T-helper 2 cell treated with Interferon-gamma antibody and Interleukin-4, amounts not matched to agents 5 μg/mL and 100 μg/mL, for 36 hours (primary cell): ENCODE results near the gene CALML3.

ENCODE experiments used
- DNase-seq: peaks from one replicate; pipeline ENCODE4 v3.0.0; 2021; ENCODE audit warnings: low spot score
- H3K27ac Mint-ChIP-seq: one replicate; pipeline ENCODE4 v1.8.0; 2021; ENCODE audit warnings: mild to moderate bottlenecking, mixed read lengths
- H3K27me3 Mint-ChIP-seq: one replicate; pipeline ENCODE4 v1.8.0; 2021; ENCODE audit warnings: low read depth, mixed read lengths
- H3K36me3 Mint-ChIP-seq: one replicate; pipeline ENCODE4 v1.8.0; 2021; ENCODE audit warnings: low read depth, mixed read lengths
- H3K4me1 Mint-ChIP-seq: one replicate; pipeline ENCODE4 v1.8.0; 2021; ENCODE audit warnings: low read depth, mixed read lengths
- H3K4me3 Mint-ChIP-seq: one replicate; pipeline ENCODE4 v1.8.0; 2022; ENCODE audit warnings: mild to moderate bottlenecking, moderate library complexity, mixed read lengths
- H3K9me3 Mint-ChIP-seq: one replicate; pipeline ENCODE4 v1.8.0; 2021; ENCODE audit warnings: mixed read lengths

The CALML3 gene

DNA sequence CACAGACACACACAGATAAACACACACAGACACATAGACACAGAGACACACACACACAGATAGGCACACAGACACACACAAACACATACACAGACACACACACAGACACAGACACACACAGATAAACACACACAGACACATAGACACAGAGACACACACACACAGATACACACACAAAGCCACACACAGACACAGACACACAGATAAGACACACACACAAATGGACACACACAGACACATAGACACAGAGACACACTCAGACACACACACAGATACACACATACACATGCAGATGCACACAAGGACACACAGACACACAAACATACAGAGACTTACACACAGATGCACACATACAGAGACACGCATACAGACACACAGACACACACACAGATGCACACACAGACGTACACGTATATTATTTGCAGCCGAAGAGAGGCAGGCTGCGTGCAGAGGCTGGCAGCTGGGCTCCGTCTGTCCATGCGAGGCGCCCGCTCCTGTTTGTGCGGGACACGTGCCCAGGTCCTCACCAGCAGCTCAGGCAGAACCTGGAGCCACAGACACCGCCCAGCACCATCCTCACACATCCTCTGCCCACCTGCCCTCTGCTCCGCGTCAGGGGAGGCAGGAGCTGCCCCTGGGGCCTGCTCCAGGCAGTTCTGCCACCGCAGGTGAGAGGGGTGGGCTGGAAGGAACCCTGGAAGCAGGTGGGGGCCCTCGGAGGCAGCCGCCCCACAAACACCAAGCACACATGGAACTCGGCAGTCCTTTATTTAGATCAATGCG is 26.6 kb upstream of the CALML3 start:
- no peak for DNase-seq
- Mint-ChIP-seq H3K4me1 (no peaks in the 10 kb centered on the region), H3K27ac (no peak overlapping the region), H3K9me3 (no peaks in the 10 kb centered on the region), H3K36me3 (no peaks in the 10 kb centered on the region), H3K4me3 (no peak overlapping the region), H3K27me3 (peaks cover 2% of the 10 kb centered on the region)

DNA sequence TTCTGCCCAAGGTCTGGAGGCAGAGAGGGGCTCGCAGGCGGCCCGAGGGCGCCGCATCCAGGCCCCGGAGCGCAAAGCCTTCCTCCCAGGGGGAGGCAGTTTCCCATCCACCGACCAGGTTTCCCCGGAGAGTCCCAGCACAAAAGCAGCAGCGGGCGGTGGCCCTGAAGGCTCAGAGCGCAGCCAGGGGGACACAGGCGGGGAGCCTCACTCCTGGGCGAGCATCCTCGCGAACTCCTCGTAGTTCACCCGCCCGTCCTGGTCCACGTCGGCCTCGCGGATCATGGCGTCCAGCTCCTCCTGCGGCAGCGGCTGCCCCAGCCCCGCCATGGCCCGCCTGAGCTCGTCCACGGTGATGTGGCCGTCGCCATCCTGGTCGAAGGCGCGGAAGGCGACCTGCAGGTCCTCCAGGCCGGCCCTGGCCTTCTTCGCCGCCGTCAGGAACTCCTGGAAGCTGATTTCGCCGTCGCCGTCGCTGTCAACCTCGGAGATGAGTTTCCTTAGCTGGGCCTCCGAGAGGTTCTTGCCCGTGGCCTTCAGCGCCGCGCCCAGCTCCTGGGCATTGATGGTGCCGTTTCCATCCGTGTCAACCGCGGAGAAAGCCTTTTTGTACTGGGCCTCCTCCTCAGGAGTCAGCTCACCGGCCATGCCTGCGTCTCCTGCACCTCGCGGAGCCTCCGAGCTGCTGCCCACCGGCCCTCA is 25.8 kb upstream of the CALML3 start:
- H3K9me3 Mint-ChIP-seq, result no peaks in the 10 kb centered on the region

DNA sequence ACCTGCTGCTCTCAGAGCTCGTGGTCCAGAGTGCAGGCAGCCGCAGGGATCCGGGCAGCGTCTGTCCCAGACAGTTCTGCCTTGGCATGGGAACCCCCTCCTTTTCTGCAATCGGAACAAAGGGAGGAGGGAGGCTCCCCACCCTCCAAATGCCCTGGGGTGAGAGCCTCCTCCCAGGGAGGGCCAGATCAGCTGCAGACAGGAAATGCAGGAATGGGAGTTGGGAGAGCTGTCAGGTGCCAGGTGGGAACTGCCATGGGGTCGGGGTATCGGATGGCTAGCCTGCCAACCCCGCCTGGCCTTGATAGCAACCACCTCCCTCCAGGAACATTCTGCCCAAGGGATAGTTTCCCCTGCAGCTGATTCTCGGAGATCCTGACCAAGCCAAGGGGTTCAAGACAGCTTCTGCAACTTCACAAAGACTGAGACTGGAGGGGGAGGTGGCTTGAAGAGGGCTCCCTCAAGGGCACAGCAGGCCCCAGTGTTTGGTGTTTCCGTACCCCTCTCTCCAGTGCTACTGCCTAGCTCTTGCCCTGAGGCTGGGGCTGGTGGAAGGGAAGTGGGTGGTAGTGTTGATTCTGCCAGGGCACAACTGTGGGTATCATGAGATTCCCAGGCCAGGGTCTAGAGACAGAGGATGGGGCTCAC is 25.1 kb upstream of the CALML3 start, which contains the start of gene CALML5:
Gene CALML5 (minus strand): TSS at position 78 of the 648 bp plus-strand sequence. CDS start 132 bp downstream, outside the sequence.
- H3K27me3 Mint-ChIP-seq, result peaks cover 2% of the 10 kb centered on the region
- H3K4me3 Mint-ChIP-seq, result no peak within 1 kb of the TSS
- no peaks in the 10 kb centered on the region for H3K36me3 Mint-ChIP-seq
- no peak for DNase-seq
- no peaks in the 10 kb centered on the region for H3K9me3 Mint-ChIP-seq
- H3K4me1 Mint-ChIP-seq, result no peaks in the 10 kb centered on the region
- no peak within 1 kb of the TSS for H3K27ac Mint-ChIP-seq

More for the DNA sequence above, 25.8 kb upstream of the CALML3 start:
- Mint-ChIP-seq H3K27ac (no peak overlapping the region), H3K27me3 (peaks cover 2% of the 10 kb centered on the region), H3K4me3 (no peak overlapping the region), H3K36me3 (no peaks in the 10 kb centered on the region), H3K4me1 (no peaks in the 10 kb centered on the region)
- no peak for DNase-seq

DNA sequence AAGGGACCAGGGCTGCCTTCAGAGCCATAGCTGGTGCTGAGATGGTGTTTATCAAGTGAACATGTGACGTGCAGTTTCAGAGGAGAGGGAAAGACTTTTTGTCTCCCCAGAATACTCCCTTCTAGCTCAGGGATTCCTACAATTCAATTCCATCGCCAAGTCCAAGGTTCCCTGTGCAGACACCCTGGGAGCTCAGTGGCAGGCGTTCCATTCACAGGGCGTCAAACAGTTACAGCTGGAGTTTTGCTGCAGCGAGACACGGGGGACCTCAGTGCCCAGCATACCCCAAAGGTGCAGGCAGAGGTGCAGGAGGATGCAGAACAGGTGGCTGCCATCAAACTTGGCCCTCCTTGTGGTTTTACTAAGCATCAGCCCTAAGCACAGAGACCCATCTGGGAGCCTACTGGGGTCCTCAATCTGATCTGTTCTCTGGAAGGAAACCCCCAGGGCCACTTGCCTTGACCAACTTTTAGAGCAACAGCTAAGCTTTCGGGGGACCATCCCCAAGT is 24.5 kb upstream of the CALML3 start:
- Mint-ChIP-seq H3K27me3 (peaks cover 4% of the 10 kb centered on the region), H3K4me3 (no peak overlapping the region), H3K36me3 (no peaks in the 10 kb centered on the region), H3K27ac (no peak overlapping the region), H3K9me3 (no peaks in the 10 kb centered on the region), H3K4me1 (no peaks in the 10 kb centered on the region)
- no peak for DNase-seq

DNA sequence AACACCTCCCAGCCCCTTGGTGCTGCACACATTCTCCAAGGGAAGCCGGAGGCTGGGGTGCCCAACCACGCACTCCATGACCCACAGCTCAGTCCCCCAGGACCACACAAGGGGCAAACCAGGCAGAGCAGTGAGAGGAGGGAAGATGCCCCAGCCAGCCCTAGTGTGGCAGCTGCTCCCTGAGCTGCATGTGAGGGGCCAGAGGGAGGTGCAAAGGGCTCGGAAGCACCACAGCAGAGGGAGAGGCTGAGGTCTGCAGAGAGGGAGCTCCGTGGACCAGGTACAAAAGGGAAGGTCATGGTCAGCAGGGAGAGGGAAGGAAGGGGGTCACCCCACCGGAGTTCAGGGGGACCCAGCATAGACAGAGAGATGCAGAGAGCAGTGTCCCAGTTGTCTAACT is 23.9 kb upstream of the CALML3 start:
- Mint-ChIP-seq H3K4me1 (no peaks in the 10 kb centered on the region), H3K27me3 (peaks cover 7% of the 10 kb centered on the region), H3K4me3 (no peak overlapping the region), H3K27ac (no peak overlapping the region), H3K9me3 (no peaks in the 10 kb centered on the region), H3K36me3 (no peaks in the 10 kb centered on the region)
- DNase-seq, result no peak

DNA sequence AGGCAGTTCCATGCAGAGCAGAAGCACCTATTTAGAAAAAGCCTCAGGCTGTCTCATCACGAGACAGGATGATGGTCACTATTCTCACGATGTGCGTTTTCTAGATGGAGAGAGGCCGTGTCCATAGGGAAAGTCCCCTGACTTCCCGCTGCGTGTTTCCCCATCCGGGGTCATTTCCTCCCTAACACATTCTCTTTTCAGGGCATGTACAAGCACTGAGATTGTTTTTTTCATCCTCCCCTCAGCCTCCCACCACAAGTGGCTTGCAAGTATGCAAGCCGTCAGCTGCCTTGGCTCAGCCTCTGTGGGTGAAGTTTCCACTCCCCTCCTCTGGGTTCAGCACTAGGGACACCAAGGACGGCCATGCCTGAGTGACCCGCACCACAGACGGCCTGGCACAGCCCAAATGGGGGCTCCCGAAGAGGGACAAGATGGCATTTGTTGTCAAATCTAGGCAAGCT is 22.7 kb upstream of the CALML3 start:
- Mint-ChIP-seq H3K4me3 (no peak overlapping the region), H3K27ac (no peak overlapping the region), H3K27me3 (peaks cover 7% of the 10 kb centered on the region), H3K36me3 (no peaks in the 10 kb centered on the region), H3K9me3 (no peaks in the 10 kb centered on the region), H3K4me1 (no peaks in the 10 kb centered on the region)
- DNase-seq, result no peak

DNA sequence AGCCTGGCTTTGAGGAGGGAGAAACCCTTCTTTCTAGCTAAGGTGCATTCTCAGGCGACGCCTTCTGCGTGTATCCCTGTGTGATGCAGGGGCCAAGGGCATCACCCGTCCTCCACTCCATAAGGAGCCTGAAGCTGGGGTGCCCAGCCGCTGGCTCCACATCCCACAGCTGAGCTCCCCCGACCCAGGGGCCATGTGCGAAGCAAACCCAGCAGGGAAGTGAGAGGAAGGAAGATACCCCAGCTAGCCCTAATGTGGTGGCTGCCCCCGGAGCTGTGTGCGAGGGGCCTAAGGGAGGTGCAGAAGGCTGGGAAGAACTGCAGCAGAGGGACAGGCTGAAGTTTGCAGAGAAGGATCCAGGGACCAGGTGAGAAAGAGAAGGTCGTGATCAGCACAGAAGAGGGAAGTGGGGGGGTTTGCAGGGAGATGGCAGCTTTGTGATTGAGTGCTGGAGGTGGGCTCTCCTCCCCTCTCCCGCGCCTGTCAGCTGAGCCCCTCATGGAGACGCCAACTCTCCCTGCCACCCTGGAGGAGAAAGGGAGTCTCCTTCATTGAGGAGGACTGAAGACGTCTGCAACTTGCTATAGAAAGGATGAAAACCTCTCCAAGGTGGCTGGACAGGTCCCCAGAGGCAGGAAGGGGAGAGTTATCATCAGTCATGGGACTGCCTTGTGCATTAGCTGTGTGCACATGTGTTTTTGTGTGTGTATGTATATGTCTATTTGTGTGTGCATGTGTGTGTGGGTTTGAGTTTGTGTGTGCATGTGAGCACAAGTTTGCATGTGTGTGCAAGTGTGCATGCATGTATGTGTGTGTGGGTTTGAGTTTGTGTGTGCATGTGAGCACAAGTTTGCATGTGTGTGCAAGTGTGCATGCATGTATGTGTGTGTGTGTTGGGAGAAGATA is 21.9 kb upstream of the CALML3 start:
- Mint-ChIP-seq H3K36me3 (no peaks in the 10 kb centered on the region), H3K4me3 (no peak overlapping the region)

DNA sequence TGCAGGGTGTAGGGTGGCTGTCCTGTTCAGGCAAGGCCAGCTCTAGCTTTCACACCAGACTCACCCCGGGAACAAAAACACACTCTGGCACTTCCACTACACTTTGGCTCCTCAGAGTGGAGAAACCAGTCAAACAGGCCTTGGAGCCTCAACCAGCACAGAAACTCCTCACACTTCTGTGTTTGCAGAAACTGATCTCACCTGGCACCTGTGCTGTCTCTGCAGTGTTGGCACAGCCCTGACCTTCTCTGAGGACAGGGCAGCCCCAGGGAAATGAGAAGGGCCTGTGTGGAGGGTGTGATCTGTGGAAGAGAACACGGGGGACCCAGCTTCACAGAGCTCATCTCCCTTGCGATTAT is 21.3 kb upstream of the CALML3 start:
- H3K27ac Mint-ChIP-seq, result no peak overlapping the region
- H3K36me3 Mint-ChIP-seq, result no peaks in the 10 kb centered on the region
- peaks cover 7% of the 10 kb centered on the region for H3K27me3 Mint-ChIP-seq
- H3K9me3 Mint-ChIP-seq, result no peaks in the 10 kb centered on the region
- no peaks in the 10 kb centered on the region for H3K4me1 Mint-ChIP-seq
- no peak overlapping the region for H3K4me3 Mint-ChIP-seq
- no peak for DNase-seq

More for the DNA sequence above, 21.9 kb upstream of the CALML3 start:
- no peaks in the 10 kb centered on the region for H3K4me1 Mint-ChIP-seq
- no peak for DNase-seq
- H3K9me3 Mint-ChIP-seq, result no peaks in the 10 kb centered on the region
- no peak overlapping the region for H3K27ac Mint-ChIP-seq
- H3K27me3 Mint-ChIP-seq, result peaks cover 7% of the 10 kb centered on the region

DNA sequence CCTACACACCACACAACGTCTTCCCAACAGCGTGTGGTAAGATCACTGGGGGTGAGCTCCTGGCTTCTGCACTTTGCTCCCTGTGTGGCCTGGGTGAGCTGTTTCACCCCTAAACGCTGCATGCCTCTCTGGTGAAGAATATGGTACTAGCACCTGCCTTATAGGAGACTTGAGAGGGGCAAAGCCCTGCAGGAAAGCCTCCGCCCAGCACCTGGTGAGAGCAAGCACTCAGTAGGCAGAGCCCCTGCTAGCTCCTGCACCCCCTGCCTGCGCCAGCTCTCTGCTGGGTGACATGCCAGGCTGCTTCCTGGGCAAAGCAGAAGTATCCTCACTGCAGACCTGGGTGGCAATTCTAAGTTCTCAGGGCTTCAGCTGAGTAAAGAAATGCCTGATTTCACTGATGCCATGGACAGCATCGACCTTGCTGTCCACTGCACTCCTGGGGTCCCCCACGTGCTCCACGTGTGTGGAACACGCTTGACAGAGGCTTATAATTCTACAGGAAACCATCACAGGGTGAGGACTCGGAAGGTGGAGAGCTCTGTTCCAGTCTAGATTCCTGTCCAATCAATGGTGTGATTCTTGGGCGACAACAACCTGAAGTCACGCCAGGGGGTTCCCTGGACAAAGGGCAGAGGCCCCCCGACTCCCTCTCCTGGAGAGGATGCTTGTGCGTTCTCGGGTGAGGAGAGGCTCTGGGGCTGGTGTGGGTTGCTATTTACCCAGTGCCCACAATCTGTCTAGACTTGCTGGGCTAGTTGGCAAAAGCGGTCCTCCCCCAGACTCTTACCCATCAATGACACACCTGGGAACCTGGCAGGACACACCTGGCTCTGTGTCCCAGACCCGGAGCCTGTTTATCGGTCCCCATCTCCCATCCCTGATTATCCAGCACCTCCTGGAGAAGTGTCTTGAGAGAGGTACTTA is 20.4 kb upstream of the CALML3 start:
- peaks cover 7% of the 10 kb centered on the region for H3K27me3 Mint-ChIP-seq
- no peak overlapping the region for H3K4me3 Mint-ChIP-seq
- H3K36me3 Mint-ChIP-seq, result no peaks in the 10 kb centered on the region
- no peaks in the 10 kb centered on the region for H3K9me3 Mint-ChIP-seq
- H3K4me1 Mint-ChIP-seq, result no peaks in the 10 kb centered on the region
- H3K27ac Mint-ChIP-seq, result no peak overlapping the region
- DNase-seq, result no peak

DNA sequence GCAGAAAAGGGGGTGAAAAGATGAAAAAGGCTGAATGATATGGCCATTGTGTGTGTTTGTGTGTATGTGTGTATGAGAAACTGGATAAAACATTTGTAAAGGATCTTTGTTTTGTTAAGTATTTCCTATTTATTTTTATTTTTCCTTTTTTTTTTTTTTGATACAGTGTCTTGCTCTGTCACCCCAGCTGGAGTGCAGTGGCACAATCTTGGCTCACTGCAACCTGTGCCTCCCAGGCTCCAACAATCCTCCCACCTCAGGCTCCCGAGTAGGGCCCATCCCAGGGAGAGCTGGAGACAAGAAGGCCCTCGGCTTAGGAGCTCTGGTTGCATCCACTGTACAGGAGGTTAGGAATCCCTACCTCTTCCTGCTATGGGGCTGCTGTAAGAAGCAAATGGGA is 18.5 kb upstream of the CALML3 start:
- Mint-ChIP-seq H3K27ac (no peak overlapping the region), H3K4me3 (no peak overlapping the region), H3K27me3 (peaks cover 10% of the 10 kb centered on the region), H3K4me1 (no peaks in the 10 kb centered on the region), H3K9me3 (no peaks in the 10 kb centered on the region), H3K36me3 (no peaks in the 10 kb centered on the region)
- no peak for DNase-seq

DNA sequence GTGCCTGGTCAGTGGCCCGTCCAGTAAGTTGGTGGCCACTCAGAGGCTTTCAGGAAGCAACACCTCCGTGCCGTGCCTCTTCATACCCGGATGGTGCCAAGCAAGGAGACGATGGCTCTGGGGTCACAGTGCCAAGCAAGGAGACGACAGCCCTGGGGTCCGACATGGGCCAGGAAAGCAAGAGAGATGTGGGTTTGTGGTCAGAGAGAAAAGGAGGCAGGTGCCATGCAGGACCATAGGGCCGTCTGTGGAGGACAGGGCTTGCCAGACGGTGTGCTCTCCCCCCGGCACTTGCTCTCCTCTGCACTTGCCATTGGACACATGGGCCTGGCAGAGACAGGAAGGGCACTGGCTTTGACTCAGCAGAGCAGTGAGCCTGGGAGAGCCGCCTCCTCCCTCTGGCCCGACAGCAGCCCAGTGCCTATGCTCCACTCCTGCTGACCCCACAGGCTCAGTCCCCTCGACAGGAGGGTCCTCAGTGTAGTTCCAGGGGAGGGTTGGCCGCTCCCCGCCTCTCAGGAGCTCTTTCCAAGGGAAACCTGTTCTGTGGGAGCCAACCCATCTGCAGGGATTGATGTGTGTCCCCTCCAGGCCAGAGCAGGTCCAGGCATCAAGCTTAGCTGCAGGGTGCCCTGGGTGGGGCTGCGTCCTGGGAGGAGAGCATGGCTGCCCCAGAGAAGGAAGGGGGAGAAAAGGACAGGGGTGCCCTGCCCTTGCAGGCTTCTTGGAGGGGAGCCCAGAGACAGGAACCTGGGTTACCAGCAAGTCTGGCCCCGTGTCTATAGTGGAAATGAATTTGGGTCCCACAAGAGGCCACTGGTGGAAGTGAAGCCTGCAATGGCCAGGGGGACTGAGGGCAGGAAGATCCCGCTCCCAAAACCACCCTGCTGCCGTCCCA is 17.8 kb upstream of the CALML3 start:
- H3K27ac Mint-ChIP-seq, result no peak overlapping the region
- H3K36me3 Mint-ChIP-seq, result no peaks in the 10 kb centered on the region
- H3K4me1 Mint-ChIP-seq, result no peaks in the 10 kb centered on the region
- H3K9me3 Mint-ChIP-seq, result no peaks in the 10 kb centered on the region
- H3K4me3 Mint-ChIP-seq, result no peak overlapping the region
- DNase-seq, result no peak
- H3K27me3 Mint-ChIP-seq, result peaks cover 10% of the 10 kb centered on the region

DNA sequence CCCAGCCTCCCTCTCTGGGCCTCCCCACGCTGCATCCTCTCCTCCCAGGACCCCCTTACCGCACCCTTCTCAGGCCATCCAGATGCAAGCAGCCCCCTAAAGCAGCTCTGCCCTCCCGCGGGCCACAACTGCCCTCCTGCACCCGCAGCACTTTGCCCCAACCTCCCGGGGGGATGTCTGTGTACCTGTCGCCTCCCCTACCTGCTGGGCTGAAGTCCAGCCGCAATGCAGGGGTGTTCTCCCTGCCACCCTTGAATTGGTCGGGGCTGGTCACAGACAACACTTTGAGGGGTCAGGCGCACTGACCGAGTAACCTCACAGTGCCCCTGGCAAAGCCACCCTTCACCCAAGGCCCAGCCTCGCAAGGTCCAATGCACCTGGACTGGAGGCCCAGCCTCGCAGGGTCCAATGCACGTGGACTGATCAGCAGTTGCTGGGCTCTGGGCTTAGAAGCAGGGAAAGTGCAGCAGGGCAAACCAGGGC is 17.1 kb upstream of the CALML3 start:
- Mint-ChIP-seq H3K9me3 (no peaks in the 10 kb centered on the region), H3K27me3 (peaks cover 11% of the 10 kb centered on the region), H3K4me1 (no peaks in the 10 kb centered on the region), H3K36me3 (no peaks in the 10 kb centered on the region), H3K27ac (no peak overlapping the region), H3K4me3 (no peak overlapping the region)
- no peak for DNase-seq
